Stimulated activated CD8-positive, alpha-beta memory T cell treated with anti-CD3 and anti-CD28 coated beads, Interleukin-2, amount 100 ng/mL, for 48 hours (primary cell): ENCODE results near the gene CLIC5.
A peak's percentile ranks its signal among the peaks of the same experiment; 100 is the strongest.

ENCODE experiments used
- DNase-seq, 2 donors: peaks; one replicate each; pipeline ENCODE4 v3.0.0-alpha.2; 2020; ENCODE audit warnings: low read depth in 2 of 2

CLIC5 gene

DNA sequence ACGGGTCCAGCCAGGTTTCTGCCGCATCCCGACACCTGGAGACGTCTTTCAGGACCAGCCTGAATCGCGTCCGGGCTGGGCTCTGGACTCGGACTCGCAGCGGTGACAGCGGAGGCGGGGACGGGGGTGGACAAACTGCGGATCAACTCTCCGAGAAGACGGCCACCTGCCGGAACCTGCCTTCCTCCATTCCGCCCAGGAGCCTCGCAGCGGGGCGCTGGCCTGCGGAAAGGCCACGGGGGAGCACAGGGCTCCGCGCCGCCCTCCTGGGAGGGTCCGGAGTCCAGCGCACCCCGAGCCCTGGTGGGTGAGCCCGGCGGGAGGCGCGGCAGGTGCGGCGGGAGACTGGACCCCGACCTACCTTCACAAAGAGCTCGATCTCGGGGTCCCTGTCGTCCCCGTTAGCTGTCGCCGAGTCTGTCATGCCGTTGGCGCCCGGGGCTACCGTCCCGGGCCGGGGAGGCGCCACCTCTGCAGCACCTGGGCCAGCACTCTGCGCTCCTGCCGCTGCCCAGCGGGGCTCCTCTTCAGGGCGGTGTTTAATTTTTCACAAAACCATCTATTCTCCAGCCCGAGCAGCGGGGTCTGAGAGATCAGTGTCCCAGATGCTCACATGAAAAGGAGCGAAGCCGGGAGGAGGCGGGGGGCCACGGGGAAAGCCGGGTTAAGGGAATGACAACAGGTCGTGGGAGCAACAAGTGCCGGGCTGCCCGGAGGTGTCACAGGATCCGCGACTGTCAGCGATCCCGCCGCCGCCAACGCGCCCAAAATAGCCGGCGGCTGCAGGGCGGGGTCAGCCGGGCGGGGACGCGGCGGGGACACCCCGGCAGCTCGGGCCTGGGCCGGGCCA lies at the start of gene CLIC5:
CLIC5 (minus strand) TSS at position 742 of the 850 bp plus-strand sequence; CDS start at position 424, 318 bp downstream.
- peak in 1 of 2 donors; percentile 16 for DNase-seq

DNA sequence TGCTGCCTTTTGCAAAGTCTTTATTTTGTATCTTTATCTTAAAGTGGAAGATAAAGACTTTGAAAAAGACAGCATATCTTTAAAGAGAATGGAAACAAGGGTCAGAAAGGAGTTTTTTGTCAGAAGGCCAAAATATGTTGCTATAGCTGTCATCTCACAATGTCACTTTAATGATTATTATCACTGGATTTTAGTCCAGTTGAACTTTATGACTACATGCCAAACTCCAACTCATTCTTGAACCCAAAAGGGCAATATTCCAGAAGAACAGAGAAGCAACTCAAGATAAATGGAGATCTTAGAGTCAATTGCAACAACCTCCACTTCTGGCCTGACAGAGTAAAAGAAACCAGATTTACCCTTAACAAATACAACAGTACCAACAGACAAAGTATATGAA lies 47.3 kb upstream of the CLIC5 start:
- DNase-seq: no peak

DNA sequence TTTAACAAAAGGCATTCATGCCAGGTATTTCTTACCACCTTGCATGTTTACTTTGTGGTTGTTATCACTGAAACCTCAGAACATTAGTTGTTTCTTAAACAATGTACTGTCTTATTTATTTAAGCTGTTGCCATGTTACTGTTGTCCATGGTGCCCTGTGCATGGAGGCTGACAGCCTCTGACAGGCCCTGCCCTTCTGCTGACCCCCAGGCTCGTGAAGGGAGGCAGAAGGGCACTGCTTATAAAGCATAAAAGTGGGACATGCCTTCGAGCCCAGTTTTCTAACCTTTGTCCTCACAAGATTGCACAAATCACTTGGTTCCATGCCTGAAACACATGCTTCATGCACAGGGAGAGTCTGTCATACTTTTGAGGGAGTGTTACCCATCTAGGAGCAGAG lies 46.7 kb upstream of the CLIC5 start:
- no peak for DNase-seq

GRCh38 chr6:46061497-46061896 lies 45.8 kb upstream of the CLIC5 start:
- no peak for DNase-seq

DNA sequence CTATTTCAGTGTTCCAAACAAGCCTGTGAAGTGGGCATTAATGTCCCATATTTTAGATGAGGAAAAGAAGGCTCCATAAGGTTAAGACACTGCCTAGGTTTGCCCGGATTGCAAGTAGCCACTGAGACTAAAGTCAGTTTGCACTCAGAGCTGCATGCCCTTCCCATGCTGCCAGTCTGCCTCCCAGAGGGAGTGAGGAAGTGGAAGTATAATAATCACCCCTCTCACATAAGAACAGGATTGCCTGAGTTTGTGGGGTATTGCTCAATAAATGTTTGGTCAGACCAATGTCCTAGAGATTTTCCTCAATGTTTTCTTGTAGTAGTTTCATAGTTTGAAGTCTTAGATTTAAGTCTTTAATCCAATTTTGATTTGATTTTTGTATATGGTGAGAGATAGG lies 43.9 kb upstream of the CLIC5 start:
- DNase-seq: no peak

- DNase-seq: no peak
Observed at GRCh38 chr6:46058951-46059350, 43.3 kb upstream of the CLIC5 start.

GRCh38 chr6:46057792-46058191 lies 42.1 kb upstream of the CLIC5 start:
- no peak for DNase-seq

DNA sequence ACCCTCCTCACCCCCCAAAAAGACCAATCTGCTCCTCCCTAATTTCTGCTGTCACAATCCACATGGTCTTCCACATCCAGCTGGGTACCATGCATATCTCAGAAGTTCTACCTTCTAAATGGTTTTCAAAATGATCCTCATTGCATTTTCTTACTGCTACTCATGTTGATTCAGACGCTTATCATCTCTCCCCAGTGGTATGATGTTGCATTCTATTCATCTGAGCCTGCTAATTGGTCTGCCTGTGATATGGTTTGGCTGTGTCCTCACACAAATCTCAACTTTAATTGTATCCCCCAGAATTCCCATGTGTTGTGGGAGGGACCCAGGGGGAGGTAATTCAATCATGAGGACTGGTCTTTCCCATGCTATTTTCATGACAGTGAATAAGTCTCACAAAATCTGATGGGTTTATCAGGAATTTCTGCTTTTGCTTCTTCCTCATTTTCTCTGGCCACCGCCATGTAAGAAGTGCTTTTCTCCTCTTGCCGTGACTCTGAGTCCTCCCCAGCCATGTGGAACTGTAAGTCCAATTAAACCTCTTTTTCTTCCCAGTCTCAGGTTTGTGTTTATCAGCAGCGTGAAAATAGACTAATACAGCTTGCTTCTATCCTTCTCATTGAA lies 41.4 kb upstream of the CLIC5 start:
- no peak for DNase-seq

GRCh38 chr6:46054516-46054915 lies 38.9 kb upstream of the CLIC5 start:
- DNase-seq: no peak

DNA sequence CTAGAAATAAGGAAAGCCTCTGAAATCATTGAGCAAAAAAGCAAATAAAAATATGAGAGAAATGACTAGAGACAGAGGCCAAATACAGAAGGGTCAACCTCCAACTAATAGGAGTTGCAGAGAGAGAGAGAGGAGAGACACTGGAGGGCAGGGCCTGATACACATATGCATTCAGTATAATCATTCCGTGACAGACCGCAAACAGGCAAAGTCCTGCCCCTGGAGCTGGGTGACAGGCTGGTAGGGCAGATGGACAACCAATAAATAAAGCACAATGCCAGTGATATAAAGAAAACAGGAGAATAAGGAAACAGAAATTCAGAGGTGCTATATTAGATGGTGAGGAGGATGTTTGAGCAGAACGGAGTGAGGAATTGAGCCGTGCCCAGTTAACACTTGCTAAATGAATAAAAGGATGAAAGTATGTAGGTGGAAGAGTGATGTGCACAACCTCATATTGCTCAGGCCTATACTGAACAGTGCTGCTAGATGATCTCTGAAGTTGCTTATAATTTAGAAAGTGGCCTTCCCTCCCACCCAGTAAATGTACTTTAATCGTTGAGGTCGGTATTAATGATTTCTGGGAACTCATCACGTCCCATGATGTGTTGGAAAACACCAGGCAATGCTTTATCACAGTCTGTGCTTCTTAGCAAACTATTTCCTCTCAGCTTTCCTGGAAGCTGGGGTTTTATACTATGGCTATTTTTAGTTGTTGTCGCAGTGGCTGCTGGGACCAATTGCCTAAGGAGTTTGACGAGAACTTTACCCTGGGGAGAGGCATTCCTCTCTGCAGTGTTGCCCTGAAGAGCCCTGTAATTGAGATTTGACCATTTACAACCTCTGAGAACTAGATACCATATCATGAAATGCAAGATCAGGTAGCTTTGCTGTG lies 37.6 kb upstream of the CLIC5 start:
- no peak for DNase-seq

- no peak for DNase-seq
Observed at GRCh38 chr6:46052479-46052878, 36.8 kb upstream of the CLIC5 start.

- DNase-seq: no peak
Observed at GRCh38 chr6:46051962-46052361, 36.3 kb upstream of the CLIC5 start.

- no peak for DNase-seq
Observed at GRCh38 chr6:46050845-46051405, 35.3 kb upstream of the CLIC5 start.

DNA sequence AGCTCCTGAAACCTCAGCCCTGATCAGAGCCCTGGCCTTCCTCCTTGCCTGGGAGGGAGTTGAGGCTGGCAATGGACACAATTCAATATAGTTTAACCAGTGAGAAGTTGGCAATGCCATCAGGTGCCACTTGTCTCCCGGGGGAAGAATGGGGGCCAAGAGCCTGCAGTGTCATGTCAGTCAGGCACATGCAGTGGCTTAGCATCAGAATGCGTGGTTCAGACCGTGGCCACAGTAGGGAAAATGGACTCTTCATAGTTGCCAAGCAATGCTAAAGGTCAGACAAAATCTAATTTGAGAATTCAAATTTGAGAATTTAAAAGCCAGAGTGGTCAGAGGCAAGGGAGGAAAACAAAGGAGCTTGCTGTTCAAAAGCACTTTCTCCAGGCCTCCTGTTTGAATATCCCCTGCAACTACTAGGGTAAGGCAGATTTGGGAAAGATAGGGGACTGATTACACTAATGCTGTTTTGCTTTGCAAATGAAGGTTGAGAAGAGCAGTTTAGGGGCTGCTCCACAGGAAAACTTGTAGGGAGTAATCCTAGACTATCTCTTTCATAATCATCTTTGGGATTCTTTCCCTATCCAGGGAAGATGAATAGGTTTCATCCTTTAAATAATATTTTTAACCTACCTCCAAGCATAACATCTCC lies 33.1 kb upstream of the CLIC5 start:
- DNase-seq: no peak

- DNase-seq: no peak
Observed at GRCh38 chr6:46046558-46047174, 31.0 kb upstream of the CLIC5 start.

- peak in 1 of 2 donors; percentile 2 for DNase-seq
Observed at GRCh38 chr6:46044881-46045617, 29.4 kb upstream of the CLIC5 start.

- no peak for DNase-seq
Observed at GRCh38 chr6:46042355-46042999, 26.8 kb upstream of the CLIC5 start.

GRCh38 chr6:46040288-46040687 lies 24.6 kb upstream of the CLIC5 start:
- DNase-seq: no peak

DNA sequence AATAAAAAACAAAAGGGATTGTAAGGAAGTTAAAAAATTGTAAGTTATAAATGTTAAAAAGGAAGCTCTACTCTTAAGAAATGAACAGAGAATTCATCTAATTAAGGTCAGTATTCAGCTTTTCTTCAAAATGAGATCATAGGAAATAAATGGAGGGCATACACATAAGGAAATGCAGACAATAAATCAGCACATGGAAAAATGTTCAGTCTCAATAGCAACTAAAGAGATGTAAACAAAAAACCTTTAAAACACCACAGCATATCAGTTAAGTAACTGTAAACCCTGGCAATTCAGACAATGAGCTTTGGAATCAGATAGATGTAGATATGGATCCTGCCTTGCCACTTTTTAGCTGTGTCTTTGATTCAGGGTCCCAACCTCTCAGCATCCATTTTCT lies 24.0 kb upstream of the CLIC5 start:
- DNase-seq: no peak

DNA sequence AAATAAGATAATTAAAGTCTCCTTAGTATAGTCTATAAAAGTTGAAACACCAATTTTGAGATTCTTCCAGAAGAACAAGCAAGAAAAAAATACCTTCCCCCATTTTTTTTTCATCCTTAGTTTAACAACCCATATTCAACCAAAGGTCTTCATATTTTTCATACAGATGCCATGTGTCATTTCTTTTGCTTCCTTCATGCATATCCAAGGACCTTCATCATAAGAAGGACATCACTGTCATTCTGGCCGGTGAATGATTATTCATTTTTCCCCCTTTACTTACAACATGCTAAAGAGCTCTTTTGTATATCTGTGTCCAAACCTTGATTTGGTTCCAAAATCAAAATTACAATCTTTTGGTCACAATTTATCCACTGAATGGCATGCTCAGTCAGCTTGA lies 21.3 kb upstream of the CLIC5 start:
- DNase-seq: no peak
